ENCODE results near the gene RPS8. TPM values are rescaled to one million over a fixed set of nuclear protein-coding genes. Genes with fewer than 3 reads are reported as not detected.
"Not testable (repeated sequence)": the region's sequence is repeated elsewhere in the genome, so short reads cannot be mapped to it uniquely, and the experiment has no call there.

Gene RPS8
- total and polyA plus RNA-seq, 9 donors, result 3,305 to 10,301 (median 5,328) TPM

GRCh38 chr1:44743211-44743610 is 32.1 kb upstream of the RPS8 start:
- H3K27me3 ChIP-seq, result no peaks in the 10 kb centered on the region
- H3K27ac ChIP-seq, result no peak overlapping the region
- WGBS, 3 donors, result 93 to 96% (median 95%) methylated on average over 1 of the region's 1 CpG
- H3K36me3 ChIP-seq, result no peaks in the 10 kb centered on the region
- intact Hi-C loops (cut with DNase I), result no loop called here
- H3K4me3 ChIP-seq, result no peak overlapping the region
- TF ChIP-seq CTCF (IDR thresholded peaks at IDR 0.05) (no peak), POLR2A (IDR thresholded peaks at IDR 0.05) (no peak), EP300 (IDR thresholded peaks at IDR 0.05) (no peak)
- peaks cover 4% of the 10 kb centered on the region for H3K4me1 ChIP-seq (ENCODE audit: insufficient read depth)
- H3K9me3 ChIP-seq, result no peaks in the 10 kb centered on the region
- no peak for DNase-seq

- no peak for DNase-seq
- H3K27ac ChIP-seq, result no peak overlapping the region
- H3K27me3 ChIP-seq, result no peaks in the 10 kb centered on the region
- WGBS, 3 donors, result 87 to 97% (median 92%) methylated on average over 3 of the region's 3 CpGs
- H3K36me3 ChIP-seq, result no peaks in the 10 kb centered on the region
- H3K9me3 ChIP-seq, result no peaks in the 10 kb centered on the region
- H3K4me3 ChIP-seq, result no peak overlapping the region
- no peak for TF ChIP-seq EP300 (IDR thresholded peaks at IDR 0.05)
- TF ChIP-seq POLR2A (IDR thresholded peaks at IDR 0.05), result no peak
- TF ChIP-seq CTCF (IDR thresholded peaks at IDR 0.05), result no peak
- no peaks in the 10 kb centered on the region for H3K4me1 ChIP-seq (ENCODE audit: insufficient read depth)
- intact Hi-C loops (cut with DNase I), result no loop called here
Observed at GRCh38 chr1:44747878-44748277, 27.5 kb upstream of the RPS8 start.

GRCh38 chr1:44757420-44757819 is 17.9 kb upstream of the RPS8 start:
- no peaks in the 10 kb centered on the region for H3K36me3 ChIP-seq
- H3K9me3 ChIP-seq, result no peaks in the 10 kb centered on the region
- no peaks in the 10 kb centered on the region for H3K27me3 ChIP-seq
- 95 to 97% (median 96%) methylated on average over 2 of the region's 2 CpGs for WGBS, 3 donors
- no peak overlapping the region for H3K27ac ChIP-seq
- TF ChIP-seq EP300 (IDR thresholded peaks at IDR 0.05), result no peak
- no peak for TF ChIP-seq CTCF (IDR thresholded peaks at IDR 0.05)
- TF ChIP-seq POLR2A (IDR thresholded peaks at IDR 0.05), result no peak
- no peak for DNase-seq
- no peak overlapping the region for H3K4me3 ChIP-seq
- no peaks in the 10 kb centered on the region for H3K4me1 ChIP-seq (ENCODE audit: insufficient read depth)
- intact Hi-C loops (cut with DNase I), result no loop called here

- Histone ChIP-seq H3K4me1 (ENCODE audit: insufficient read depth) (no peaks in the 10 kb centered on the region), H3K4me3 (no peak overlapping the region), H3K9me3 (no peaks in the 10 kb centered on the region), H3K36me3 (no peaks in the 10 kb centered on the region), H3K27me3 (no peaks in the 10 kb centered on the region), H3K27ac (no peak overlapping the region)
- 86 to 95% (median 90%) methylated on average over 11 of the region's 11 CpGs for WGBS, 3 donors
- intact Hi-C loops (cut with DNase I), result no loop called here
- TF ChIP-seq CTCF (IDR thresholded peaks at IDR 0.05) (no peak), EP300 (IDR thresholded peaks at IDR 0.05) (no peak), POLR2A (IDR thresholded peaks at IDR 0.05) (no peak)
- no peak for DNase-seq
Observed at GRCh38 chr1:44759077-44759476, 16.3 kb upstream of the RPS8 start.

GRCh38 chr1:44760876-44761275 is 14.5 kb upstream of the RPS8 start:
- H3K9me3 ChIP-seq, result no peaks in the 10 kb centered on the region
- no peak overlapping the region for H3K27ac ChIP-seq
- 65 to 80% (median 69%) methylated on average over 3 of the region's 3 CpGs for WGBS, 3 donors
- H3K36me3 ChIP-seq, result no peaks in the 10 kb centered on the region
- DNase-seq, result no peak
- intact Hi-C loops (cut with DNase I), result no loop called here
- TF ChIP-seq POLR2A (IDR thresholded peaks at IDR 0.05) (no peak), CTCF (IDR thresholded peaks at IDR 0.05) (no peak), EP300 (IDR thresholded peaks at IDR 0.05) (no peak)
- H3K4me3 ChIP-seq, result no peak overlapping the region
- H3K4me1 ChIP-seq (ENCODE audit: insufficient read depth), result no peaks in the 10 kb centered on the region
- H3K27me3 ChIP-seq, result no peaks in the 10 kb centered on the region

GRCh38 chr1:44766421-44766820 is 8.9 kb upstream of the RPS8 start:
- intact Hi-C loops (cut with DNase I); H3K4me1 ChIP-seq (ENCODE audit: insufficient read depth); H3K9me3 ChIP-seq; H3K4me3 ChIP-seq; DNase-seq; H3K27ac ChIP-seq; H3K36me3 ChIP-seq; H3K27me3 ChIP-seq: not testable (repeated sequence)
- WGBS, 3 donors, result 92 to 93% (median 93%) methylated on average over 6 of the region's 6 CpGs
